HepG2 (cell line): ENCODE results near the gene CA10. TPM values are rescaled to one million over a fixed set of nuclear protein-coding genes. Genes with fewer than 3 reads are reported as not detected.

Experiments used
- ATAC-seq: fragments of 200-7000 bp; cut with Tn5 transposase; 3 replicates; pipeline ENCODE4 v1.9.1; 2020; ENCODE audit warnings: mild to moderate bottlenecking, moderate library complexity
- BruUV-seq: library from RNA; stranded (reverse); fragments of 400-500 nt; replicated peaks from 2 replicates; lab custom pipeline; 2021; lab: Mats Ljungman, UMichigan
- CTCF ChIA-PET: fragments of 300-600 bp; formaldehyde crosslinking; extraction: SDS; loops from one replicate; lab custom pipeline; 2021; ENCODE audit warnings: low total read pairs, inconsistent platforms, low intra/inter-chr PET ratio; lab: Yijun Ruan, JAX
- POLR2A ChIA-PET: fragments of 350-600 bp; sonication (Branson Sonifier 250); formaldehyde crosslinking; loops from one replicate; lab custom pipeline; 2020; ENCODE audit warnings: antibody characterized with exemption, inconsistent platforms; lab: Yijun Ruan, JAX
- DNase-seq: peaks from one replicate; pipeline ENCODE4 v3.0.0-alpha.2; 2015; ENCODE audit warnings: low spot score
- FAIRE-seq: peaks from 3 replicates; lab custom pipeline; 2011; peaks lifted over from hg19 to GRCh38; lab: Jason Lieb, UNC
- H2AFZ ChIP-seq: one replicate; pipeline ENCODE4 v1.6.1; 2011; ENCODE audit warnings: low read length, inconsistent platforms
- H3K27ac ChIP-seq: fragments of 300-600 bp; 3 replicates; pipeline ENCODE4 v1.8.0; 2011; ENCODE audit warnings: mixed run types, mild to moderate bottlenecking, mixed read lengths, low read length, inconsistent platforms; ENCODE audit not compliant: insufficient read depth; ENCODE audit errors: extremely low read length
- H3K27me3 ChIP-seq, 2 experiments: fragments of 200-600 bp in 1 of 2; 2 replicates in 1 of 2; 3 replicates in 1 of 2; pipeline versions ENCODE4 v1.6.0 to v1.8.0; 2011; ENCODE audit warnings: low read length in 2 of 2, mild to moderate bottlenecking in 2 of 2, moderate library complexity in 2 of 2, inconsistent platforms in 1 of 2; ENCODE audit not compliant: insufficient read depth in 2 of 2, control insufficient read depth in 1 of 2
- H3K36me3 ChIP-seq, 2 experiments: fragments of 200-600 bp in 1 of 2; replicated peaks in 1 of 2; 2 replicates in 1 of 2; 3 replicates in 1 of 2; pipeline versions ENCODE4 v1.5.1 to v1.8.0; 2011; ENCODE audit warnings: low read length in 2 of 2, inconsistent platforms in 1 of 2; ENCODE audit not compliant: insufficient read depth in 2 of 2, control insufficient read depth in 1 of 2
- H3K4me1 ChIP-seq: 2 replicates; pipeline ENCODE4 v1.5.1; 2012; ENCODE audit warnings: low read length, inconsistent platforms; ENCODE audit not compliant: insufficient read depth
- H3K4me2 ChIP-seq: 2 replicates; pipeline ENCODE4 v1.6.0; 2011; ENCODE audit warnings: low read depth, low read length, inconsistent platforms
- H3K4me3 ChIP-seq, 3 experiments: fragments of 200-600 bp in 1 of 3; sonication (generic), shearing (Covaris generic) in 1 of 3; replicated peaks in 1 of 3; 2 replicates each; pipeline ENCODE4 v1.5.1; 2011 to 2016; ENCODE audit warnings: low read length in 3 of 3, inconsistent platforms in 2 of 3, low read depth in 2 of 3, mild to moderate bottlenecking in 2 of 3, control low read depth in 1 of 3, mixed read lengths in 1 of 3; ENCODE audit not compliant: insufficient read depth in 1 of 3
- H3K79me2 ChIP-seq: one replicate; pipeline ENCODE4 v1.6.1; 2011; ENCODE audit warnings: low read length, inconsistent platforms; ENCODE audit not compliant: insufficient read depth
- H3K9ac ChIP-seq: 2 replicates; pipeline ENCODE4 v1.6.0; 2011; ENCODE audit warnings: mild to moderate bottlenecking, low read depth, low read length, inconsistent platforms; ENCODE audit not compliant: insufficient read depth
- H3K9me3 ChIP-seq: 2 replicates; pipeline ENCODE4 v1.5.1; 2012; ENCODE audit warnings: mild to moderate bottlenecking, low read length
- H4K20me1 ChIP-seq: 2 replicates; pipeline ENCODE4 v1.6.0; 2011; ENCODE audit warnings: inconsistent platforms, mild to moderate bottlenecking, low read length, moderate library complexity; ENCODE audit not compliant: insufficient read depth
- DMAP1 ChIP-seq: IDR thresholded peaks from 2 replicates; pipeline ENCODE4 v1.6.1; 2016
- ELF4 ChIP-seq: sonication (generic); formaldehyde crosslinking; IDR thresholded peaks from 2 replicates; pipeline ENCODE4 v1.5.0; 2020; ENCODE audit warnings: missing genetic modification reagents, mild to moderate bottlenecking, moderate library complexity, borderline replicate concordance
- FOXA1 ChIP-seq, 2 experiments: fragments of 450-650 bp in 1 of 2; sonication (generic) in 1 of 2; formaldehyde crosslinking in 1 of 2; IDR thresholded peaks; 2 replicates each; pipeline versions ENCODE4 v1.4.0 to v1.6.1; 2016 to 2020; ENCODE audit warnings: missing genetic modification reagents in 1 of 2
- NFKBIZ ChIP-seq: IDR thresholded peaks from 2 replicates; pipeline ENCODE4 v1.6.1; 2018; ENCODE audit warnings: missing genetic modification reagents, missing compliant biosample characterization
- XRCC5 ChIP-seq: fragments of 200-400 bp; formaldehyde crosslinking; optimal IDR thresholded peaks from 2 replicates; pipeline ENCODE3; 2017; ENCODE audit warnings: mild to moderate bottlenecking, low read length
- ZFX ChIP-seq: sonication (generic); formaldehyde crosslinking; IDR thresholded peaks from 2 replicates; pipeline ENCODE4 v1.4.0; 2020; ENCODE audit warnings: mild to moderate bottlenecking, low read depth, missing genetic modification reagents, moderate library complexity
- ZMYM3 ChIP-seq: sonication (generic); formaldehyde crosslinking; IDR thresholded peaks from 2 replicates; pipeline ENCODE4 v1.5.1; 2020; ENCODE audit warnings: mild to moderate bottlenecking, missing genetic modification reagents
- ZNF235 ChIP-seq: sonication (generic); formaldehyde crosslinking; IDR thresholded peaks from 2 replicates; pipeline ENCODE4 v1.8.1; 2023; ENCODE audit warnings: mild to moderate bottlenecking, missing genetic modification reagents, borderline replicate concordance
- ZNF530 ChIP-seq: sonication (generic); formaldehyde crosslinking; IDR thresholded peaks from 2 replicates; pipeline ENCODE4 v1.5.0; 2020; ENCODE audit warnings: low read depth, mild to moderate bottlenecking, missing genetic modification reagents
- WGBS: methylation state at CpG from one replicate; pipeline ENCODE4 v1.1.6; 2017; ENCODE audit warnings: low lambda C conversion rate; 5-methylcytosine and 5-hydroxymethylcytosine counted together
- in situ Hi-C: cut with HindIII; loops from 2 replicates; pipeline ENCODE4 v1.10.0; 2017; ENCODE audit warnings: low pct_unique_long_range_greater_than_20kb; ENCODE audit not compliant: extremely low pct_ligation_motif_present
- intact Hi-C: fragments of 100-400 bp; cut with micrococcal nuclease; formaldehyde crosslinking; loops from one replicate; pipeline ENCODE4 v1.10.0; 2022; ENCODE audit not compliant: unreplicated experiment
- polyA plus RNA-seq, 8 experiments: library from polyadenylated mRNA; depleted of rRNA in 3 of 8; stranded (reverse) in 7 of 8; unstranded in 1 of 8; fragments of >200 nt; fragmentation: Illumina TruSeq in 4 of 8; extraction: Trizol in 4 of 8; gene quantifications; 2 replicates each; pipeline versions ENCODE4 v1.2.1 to v1.2.3, GENCODE V29; 2011 to 2016; ENCODE audit warnings: low read depth in 4 of 8, missing spikeins in 1 of 8, mixed read lengths in 1 of 8; ENCODE audit not compliant: insufficient read depth in 1 of 8
- total RNA-seq, 5 experiments: library from RNA; depleted of rRNA; stranded (reverse); fragments of >200 nt; fragmentation: Illumina TruSeq; extraction: Trizol; gene quantifications; 2 replicates each; pipeline ENCODE4 v1.2.3, GENCODE V29; 2016; ENCODE audit warnings: low read depth in 1 of 5
- TF ChIP-seq, protein P1 (sequence below): sonication (generic); formaldehyde crosslinking; IDR thresholded peaks from 2 replicates; pipeline ENCODE4 v1.8.0; 2022; ENCODE audit warnings: mild to moderate bottlenecking, missing genetic modification reagents; ENCODE audit not compliant: insufficient replicate concordance

CA10 gene
- total and polyA plus RNA-seq, 2 of the 13 experiments (the other 11 are each of a cell fraction or from before 2014, with no cell fraction given) = not detected

DNA sequence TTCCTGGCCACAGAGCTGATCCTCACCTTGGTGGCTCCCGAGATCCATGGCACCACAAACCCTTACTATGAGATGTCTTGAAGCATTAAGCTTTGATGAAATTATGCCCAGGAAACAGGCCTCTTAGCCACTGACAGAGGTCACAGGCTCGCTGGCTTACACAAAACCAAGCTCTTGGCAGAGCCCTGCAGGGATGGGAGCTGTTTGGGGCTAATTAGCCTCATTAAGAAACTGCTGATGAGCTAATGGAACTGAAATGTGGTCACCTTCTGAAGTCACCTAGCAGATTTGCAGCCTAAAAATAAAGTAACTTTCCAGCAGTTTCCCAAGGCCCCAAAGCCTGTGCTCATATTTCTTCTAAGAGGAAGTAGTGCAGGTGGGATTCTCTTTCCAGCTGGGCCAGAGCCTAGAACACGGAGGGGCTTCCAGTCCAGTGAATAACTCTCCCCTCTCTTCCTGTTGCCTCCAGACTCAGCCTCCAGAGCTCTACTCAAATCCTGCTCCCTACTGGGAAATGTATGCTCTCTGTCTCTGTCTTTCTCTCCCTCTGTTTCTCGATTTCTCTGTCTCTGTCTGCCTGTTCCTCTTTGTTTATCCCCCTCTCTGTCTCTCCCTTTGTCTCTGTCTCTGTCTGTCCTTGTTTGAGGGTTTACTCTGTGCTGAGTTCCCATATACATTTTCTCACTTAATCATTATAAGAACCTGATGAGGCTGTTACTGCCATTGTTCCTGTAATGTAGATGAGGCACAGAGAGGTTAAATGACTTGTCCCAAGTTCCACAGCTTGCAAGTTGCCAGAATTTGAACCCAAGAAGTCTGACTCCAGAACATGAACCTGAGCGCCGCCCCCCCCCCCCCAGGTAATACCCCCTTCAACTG lies 338.9 kb downstream of the CA10 start:
- Histone ChIP-seq H3K27ac (no peak overlapping the region), H3K9ac (no peak overlapping the region), H3K9me3 (no peaks in the 10 kb centered on the region), H3K27me3 (no peaks in the 10 kb centered on the region), H3K4me2 (no peak overlapping the region), H3K4me1 (no peaks in the 10 kb centered on the region), H3K79me2 (no peaks in the 10 kb centered on the region), H2AFZ (no peak overlapping the region), H4K20me1 (no peaks in the 10 kb centered on the region), H3K4me3 (no peak overlapping the region), H3K36me3 (no peaks in the 10 kb centered on the region)
- POLR2A ChIA-PET = no interaction called here
- WGBS = under 1% methylated on average over 6 of the region's 6 CpGs
- no peak for ATAC-seq
- CTCF ChIA-PET = no interaction called here
- no TSS peak for BruUV-seq
- FAIRE-seq = no peak
- intact Hi-C loops (no loop called here), in situ Hi-C loops (no loop called here)
- no peak for DNase-seq
- no peak for TF ChIP-seq FOXA1 (IDR thresholded peaks at IDR 0.05)
- TF ChIP-seq FOXA1 (CRISPR knock-in tag; IDR thresholded peaks at IDR 0.05) = no peak
- no peak for TF ChIP-seq ZNF235
- TF ChIP-seq XRCC5 = no peak
- TF ChIP-seq NFKBIZ (CRISPR knock-in tag) = no peak
- TF ChIP-seq ZNF530 (CRISPR knock-in tag) = no peak

DNA sequence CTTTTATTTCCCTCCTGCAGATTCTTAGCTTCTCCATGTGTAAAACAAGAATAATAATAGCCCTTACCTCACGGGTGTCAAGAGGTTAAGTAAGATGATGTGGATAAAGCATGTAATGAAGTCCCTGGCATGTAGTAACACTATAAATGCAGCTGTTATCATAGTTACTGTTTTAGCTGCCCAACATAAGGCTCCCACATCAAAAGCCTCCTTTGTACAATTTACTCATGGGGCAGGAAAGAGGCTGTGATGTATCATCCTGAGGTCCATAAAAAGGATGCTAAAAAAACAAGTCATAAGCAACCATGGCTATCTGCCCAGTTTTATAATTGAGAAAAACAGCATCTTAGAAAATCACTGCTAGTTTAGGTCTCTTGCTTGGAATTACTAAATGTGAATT lies 339.7 kb downstream of the CA10 start:
- H3K27ac ChIP-seq = no peak overlapping the region
- H4K20me1 ChIP-seq = no peaks in the 10 kb centered on the region
- FAIRE-seq (no peak), ATAC-seq (no peak), DNase-seq (no peak)
- H3K4me3 ChIP-seq = no peak overlapping the region
- POLR2A ChIA-PET = no interaction called here
- H3K9me3 ChIP-seq = no peaks in the 10 kb centered on the region
- H3K79me2 ChIP-seq = no peaks in the 10 kb centered on the region
- TF ChIP-seq DMAP1 (CRISPR knock-in tag) (no peak), ELF4 (CRISPR knock-in tag) (no peak), ZFX (no peak), ZMYM3 (CRISPR knock-in tag) (no peak)
- TF ChIP-seq, protein P1, sequence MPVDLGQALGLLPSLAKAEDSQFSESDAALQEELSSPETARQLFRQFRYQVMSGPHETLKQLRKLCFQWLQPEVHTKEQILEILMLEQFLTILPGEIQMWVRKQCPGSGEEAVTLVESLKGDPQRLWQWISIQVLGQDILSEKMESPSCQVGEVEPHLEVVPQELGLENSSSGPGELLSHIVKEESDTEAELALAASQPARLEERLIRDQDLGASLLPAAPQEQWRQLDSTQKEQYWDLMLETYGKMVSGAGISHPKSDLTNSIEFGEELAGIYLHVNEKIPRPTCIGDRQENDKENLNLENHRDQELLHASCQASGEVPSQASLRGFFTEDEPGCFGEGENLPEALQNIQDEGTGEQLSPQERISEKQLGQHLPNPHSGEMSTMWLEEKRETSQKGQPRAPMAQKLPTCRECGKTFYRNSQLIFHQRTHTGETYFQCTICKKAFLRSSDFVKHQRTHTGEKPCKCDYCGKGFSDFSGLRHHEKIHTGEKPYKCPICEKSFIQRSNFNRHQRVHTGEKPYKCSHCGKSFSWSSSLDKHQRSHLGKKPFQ (CRISPR knock-in tag) = no peak
- no peak overlapping the region for H3K9ac ChIP-seq
- no peaks in the 10 kb centered on the region for H3K27me3 ChIP-seq
- no peak overlapping the region for H3K4me2 ChIP-seq
- H3K4me1 ChIP-seq = no peaks in the 10 kb centered on the region
- in situ Hi-C loops (no loop called here), intact Hi-C loops (no loop called here)
- CTCF ChIA-PET = no interaction called here
- H2AFZ ChIP-seq = no peak overlapping the region
- no peaks in the 10 kb centered on the region for H3K36me3 ChIP-seq
- BruUV-seq = no TSS peak
- WGBS = 5% methylated on average over 1 of the region's 1 CpG
